HG03439 (cell line): ENCODE measurements around the gene NT5C.

ENCODE experiments used
- ATAC-seq: cut with Tn5 transposase; IDR thresholded peaks from one replicate; pipeline ENCODE4 v1.9.1; 2021; ENCODE audit warnings: mild to moderate bottlenecking, moderate library complexity; ENCODE audit not compliant: unreplicated experiment

NT5C gene

GRCh38 chr17:75124041-75124818, 7.3 kb downstream of the NT5C start:
- ATAC-seq, result no peak

- no peak for ATAC-seq
These were observed 13.2 kb downstream of the NT5C start for GRCh38 chr17:75118307-75118706.

- no peak for ATAC-seq
These were observed 14.8 kb downstream of the NT5C start for GRCh38 chr17:75116737-75117136.

- ATAC-seq, result no peak
These were observed 16.0 kb downstream of the NT5C start for GRCh38 chr17:75115555-75115954.

DNA sequence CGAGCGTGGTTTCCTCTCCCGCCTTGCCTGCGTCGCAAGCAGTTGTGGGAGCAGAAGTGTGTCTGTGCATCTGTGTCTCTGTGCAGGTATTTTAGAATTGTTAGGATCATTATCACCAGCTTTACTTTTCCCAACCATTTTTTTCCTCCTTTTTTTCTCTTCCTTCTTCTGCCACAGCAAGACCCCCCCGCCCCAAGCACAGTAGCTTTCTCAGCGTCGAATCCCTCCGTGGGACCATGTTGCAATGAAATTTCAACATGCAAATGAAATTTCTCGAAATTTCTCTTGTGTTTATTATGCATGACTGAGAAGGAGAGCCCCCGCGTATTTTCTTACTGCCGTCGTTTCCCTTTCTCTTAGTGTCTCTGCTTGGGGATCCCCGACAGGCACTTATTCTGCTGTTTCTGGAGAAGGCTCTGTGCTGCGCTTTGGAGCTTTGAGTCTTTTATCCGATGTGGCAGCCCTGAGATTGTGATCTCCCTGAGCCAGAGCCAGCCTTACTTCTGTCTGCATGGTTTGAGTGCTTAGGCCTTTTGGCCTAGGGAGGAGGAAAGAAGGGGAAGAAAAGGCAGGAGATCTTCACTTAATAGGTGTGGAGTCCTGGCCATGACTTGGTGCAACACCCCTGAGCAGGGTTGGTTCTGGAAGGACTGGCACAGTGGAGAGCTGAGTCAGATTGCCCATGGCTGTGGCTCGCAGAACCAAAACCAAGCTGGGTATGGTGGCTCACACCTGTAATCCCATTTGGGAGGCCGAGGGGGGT, 16.8 kb downstream of the NT5C start:
- ATAC-seq, result no peak

- peak; percentile 51 for ATAC-seq
These were observed 17.6 kb downstream of the NT5C start for GRCh38 chr17:75113798-75114551.

GRCh38 chr17:75111777-75112335, 19.7 kb downstream of the NT5C start:
- ATAC-seq, result no peak

GRCh38 chr17:75110234-75110937, 21.2 kb downstream of the NT5C start:
- no peak for ATAC-seq

GRCh38 chr17:75109407-75110233, 21.9 kb downstream of the NT5C start, which contains the start of gene ARMC7:
ARMC7 (plus strand) TSS chr17:75109969; CDS start chr17:75110289, 320 bp downstream.
- ATAC-seq, result peak; percentile 52

- ATAC-seq, result no peak
These were observed 22.5 kb downstream of the NT5C start for GRCh38 chr17:75109046-75109406.

- no peak for ATAC-seq
These were observed 23.3 kb downstream of the NT5C start for GRCh38 chr17:75108193-75108592.

- ATAC-seq, result no peak
These were observed 26.1 kb downstream of the NT5C start for GRCh38 chr17:75105126-75106080.

GRCh38 chr17:75103601-75104554, 27.7 kb downstream of the NT5C start:
- no peak for ATAC-seq

DNA sequence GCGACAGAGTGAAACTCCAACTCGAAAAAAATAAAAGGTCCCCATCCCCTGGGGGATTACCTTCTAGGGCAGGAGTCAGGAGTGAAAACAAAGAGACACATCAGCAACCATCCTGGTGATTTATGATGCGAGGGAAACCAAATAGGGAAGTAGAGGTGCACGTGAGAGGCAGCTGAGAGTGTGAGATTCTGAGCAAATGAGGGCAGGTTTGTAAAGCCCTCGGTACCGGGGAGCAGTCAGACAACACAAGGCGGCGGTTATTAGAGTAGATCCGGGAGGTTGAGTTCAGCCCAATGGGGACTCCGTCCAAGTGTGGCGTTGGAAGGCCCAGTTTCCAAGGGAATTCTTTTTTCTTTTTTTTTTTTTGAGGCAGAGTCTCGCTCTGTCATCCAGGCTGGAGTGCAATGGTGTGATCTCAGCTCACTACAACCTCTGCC, 29.1 kb downstream of the NT5C start:
- no peak for ATAC-seq

DNA sequence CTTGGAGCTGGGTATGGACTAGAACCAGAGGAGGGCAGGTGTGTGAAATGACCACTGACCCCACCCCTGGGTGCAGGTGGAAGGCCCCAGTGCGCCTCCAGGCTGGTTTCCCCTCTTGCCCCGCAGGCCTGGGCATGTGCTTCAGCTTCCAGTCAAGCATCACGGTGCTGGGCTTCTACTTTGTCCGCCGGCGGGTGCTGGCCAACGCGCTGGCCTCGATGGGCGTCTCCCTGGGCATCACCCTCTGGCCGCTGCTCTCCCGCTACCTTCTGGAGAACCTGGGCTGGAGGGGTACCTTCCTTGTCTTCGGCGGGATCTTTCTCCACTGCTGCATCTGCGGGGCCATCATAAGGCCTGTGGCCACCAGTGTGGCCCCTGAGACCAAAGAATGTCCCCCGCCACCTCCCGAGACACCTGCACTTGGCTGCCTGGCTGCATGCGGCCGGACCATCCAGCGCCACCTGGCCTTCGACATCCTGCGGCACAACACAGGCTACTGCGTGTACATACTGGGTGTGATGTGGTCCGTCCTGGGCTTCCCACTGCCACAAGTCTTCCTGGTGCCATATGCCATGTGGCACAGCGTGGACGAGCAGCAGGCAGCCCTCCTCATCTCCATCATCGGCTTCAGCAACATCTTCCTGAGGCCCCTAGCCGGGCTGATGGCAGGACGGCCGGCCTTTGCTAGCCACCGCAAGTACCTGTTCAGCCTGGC, 31.5 kb downstream of the NT5C start:
- no peak for ATAC-seq

- ATAC-seq, result no peak
These were observed 32.7 kb downstream of the NT5C start for GRCh38 chr17:75098861-75099260.

- no peak for ATAC-seq
These were observed 33.7 kb downstream of the NT5C start for GRCh38 chr17:75097865-75098264.
